Uterus (tissue), 4 donors: ENCODE results near the gene PCTP. TPM values are rescaled to one million over a fixed set of nuclear protein-coding genes. Genes with fewer than 3 reads are reported as not detected.
A peak's percentile ranks its signal among the peaks of the same experiment; 100 is the strongest.

ENCODE experiments used
- DNase-seq, 2 donors: peaks; one replicate each; pipeline ENCODE4 v3.0.0-alpha.2; 2019 to 2020
- H3K27ac ChIP-seq, 2 donors: fragments of 200-600 bp; sonication (generic); 1 replicate in 1 of 2; 2 replicates in 1 of 2; pipeline ENCODE4 v1.5.1; 2016 to 2018
- H3K27me3 ChIP-seq, 2 donors: fragments of 200-600 bp; sonication (generic); one replicate each; pipeline ENCODE4 v1.5.1; 2018 to 2019; ENCODE audit warnings: control low read depth in 1 of 2
- H3K36me3 ChIP-seq, 2 donors: fragments of 200-600 bp; sonication (generic); one replicate each; pipeline ENCODE4 v1.5.1; 2019; ENCODE audit warnings: control low read depth in 1 of 2
- H3K4me1 ChIP-seq, 2 donors: fragments of 200-600 bp; sonication (generic); one replicate each; pipeline ENCODE4 v1.5.1; 2018 to 2019; ENCODE audit warnings: control low read depth in 1 of 2
- H3K4me3 ChIP-seq, 2 donors: fragments of 200-600 bp; sonication (generic); 1 replicate in 1 of 2; 2 replicates in 1 of 2; pipeline ENCODE4 v1.5.1; 2018 to 2019; ENCODE audit warnings: mild to moderate bottlenecking in 1 of 2
- H3K9me3 ChIP-seq, 2 donors: fragments of 200-600 bp; sonication (generic); one replicate each; pipeline ENCODE4 v1.5.1; 2019; ENCODE audit warnings: control low read depth in 1 of 2
- POLR2A ChIP-seq, 2 donors: fragments of 450-650 bp; IDR thresholded peaks; one replicate each; pipeline ENCODE4 v1.6.1; 2016; ENCODE audit warnings: antibody characterized with exemption in 2 of 2, mild to moderate bottlenecking in 1 of 2, moderate library complexity in 1 of 2
- intact Hi-C: fragments of 100-400 bp; cut with DNase I; formaldehyde crosslinking; loops from one replicate; pipeline ENCODE4 v1.15.1; 2023; ENCODE audit warnings: low total_unique reads
- total RNA-seq, 4 donors: library from RNA; depleted of rRNA in 3 of 4; stranded (reverse); fragments of >200 nt in 3 of 4; gene quantifications; one replicate each; pipeline versions ENCODE4 v1.1.0 to v1.2.4, GENCODE V29; 2014 to 2023
- TF ChIP-seq, protein P1 (sequence below), 4 experiments: fragments of 200-600 bp in 2 of 4; fragments of 450-650 bp in 2 of 4; sonication (generic) in 2 of 4; IDR thresholded peaks; one replicate each; pipeline ENCODE4 v1.5.1; 2016 to 2019; ENCODE audit warnings: antibody characterized with exemption in 4 of 4, mild to moderate bottlenecking in 2 of 4, moderate library complexity in 1 of 4
- donor health status: DM: yes; HTN: yes; CAD: no.

Gene PCTP
- total RNA-seq, 4 donors from 2014 or later: 1.8 to 18.8 (median 10.9) TPM

- no peak for TF ChIP-seq POLR2A (IDR thresholded peaks at IDR 0.05)
- TF ChIP-seq, protein P1, sequence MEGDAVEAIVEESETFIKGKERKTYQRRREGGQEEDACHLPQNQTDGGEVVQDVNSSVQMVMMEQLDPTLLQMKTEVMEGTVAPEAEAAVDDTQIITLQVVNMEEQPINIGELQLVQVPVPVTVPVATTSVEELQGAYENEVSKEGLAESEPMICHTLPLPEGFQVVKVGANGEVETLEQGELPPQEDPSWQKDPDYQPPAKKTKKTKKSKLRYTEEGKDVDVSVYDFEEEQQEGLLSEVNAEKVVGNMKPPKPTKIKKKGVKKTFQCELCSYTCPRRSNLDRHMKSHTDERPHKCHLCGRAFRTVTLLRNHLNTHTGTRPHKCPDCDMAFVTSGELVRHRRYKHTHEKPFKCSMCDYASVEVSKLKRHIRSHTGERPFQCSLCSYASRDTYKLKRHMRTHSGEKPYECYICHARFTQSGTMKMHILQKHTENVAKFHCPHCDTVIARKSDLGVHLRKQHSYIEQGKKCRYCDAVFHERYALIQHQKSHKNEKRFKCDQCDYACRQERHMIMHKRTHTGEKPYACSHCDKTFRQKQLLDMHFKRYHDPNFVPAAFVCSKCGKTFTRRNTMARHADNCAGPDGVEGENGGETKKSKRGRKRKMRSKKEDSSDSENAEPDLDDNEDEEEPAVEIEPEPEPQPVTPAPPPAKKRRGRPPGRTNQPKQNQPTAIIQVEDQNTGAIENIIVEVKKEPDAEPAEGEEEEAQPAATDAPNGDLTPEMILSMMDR (IDR thresholded peaks at IDR 0.05): no peak
- H3K4me1 ChIP-seq: no peaks in the 10 kb centered on the region
- no peaks in the 10 kb centered on the region for H3K36me3 ChIP-seq
- H3K4me3 ChIP-seq: no peak overlapping the region
- H3K9me3 ChIP-seq: no peaks in the 10 kb centered on the region
- no peak overlapping the region for H3K27ac ChIP-seq
- no peak for DNase-seq
- intact Hi-C loops: no loop called here
- H3K27me3 ChIP-seq: no peaks in the 10 kb centered on the region
Measured at GRCh38 chr17:55763856-55764255, 13.0 kb downstream of the PCTP start.

GRCh38 chr17:55764610-55765009 is 13.8 kb downstream of the PCTP start:
- Histone ChIP-seq H3K9me3 (no peaks in the 10 kb centered on the region), H3K36me3 (no peaks in the 10 kb centered on the region), H3K4me1 (no peaks in the 10 kb centered on the region), H3K4me3 (no peak overlapping the region), H3K27me3 (no peaks in the 10 kb centered on the region), H3K27ac (peak overlapping the region in 1 of 2 donors; percentile 4)
- TF ChIP-seq POLR2A (IDR thresholded peaks at IDR 0.05): no peak
- DNase-seq: no peak
- intact Hi-C loops: no loop called here

GRCh38 chr17:55765472-55765871 is 14.6 kb downstream of the PCTP start:
- H3K27me3 ChIP-seq: no peaks in the 10 kb centered on the region
- DNase-seq: no peak
- intact Hi-C loops: no loop called here
- TF ChIP-seq POLR2A (IDR thresholded peaks at IDR 0.05): no peak
- TF ChIP-seq, protein P1 (IDR thresholded peaks at IDR 0.05): no peak
- H3K27ac ChIP-seq: no peak overlapping the region
- no peaks in the 10 kb centered on the region for H3K4me1 ChIP-seq
- no peak overlapping the region for H3K4me3 ChIP-seq
- no peaks in the 10 kb centered on the region for H3K36me3 ChIP-seq
- no peaks in the 10 kb centered on the region for H3K9me3 ChIP-seq

GRCh38 chr17:55768936-55769624 is 18.2 kb downstream of the PCTP start:
- H3K4me3 ChIP-seq: no peak overlapping the region
- H3K4me1 ChIP-seq: no peaks in the 10 kb centered on the region
- no peaks in the 10 kb centered on the region for H3K36me3 ChIP-seq
- H3K9me3 ChIP-seq: no peaks in the 10 kb centered on the region
- H3K27ac ChIP-seq: no peak overlapping the region
- no peak for DNase-seq
- intact Hi-C loops: no loop called here
- H3K27me3 ChIP-seq: no peaks in the 10 kb centered on the region
- TF ChIP-seq, protein P1 (IDR thresholded peaks at IDR 0.05): no peak
- no peak for TF ChIP-seq POLR2A (IDR thresholded peaks at IDR 0.05)

DNA sequence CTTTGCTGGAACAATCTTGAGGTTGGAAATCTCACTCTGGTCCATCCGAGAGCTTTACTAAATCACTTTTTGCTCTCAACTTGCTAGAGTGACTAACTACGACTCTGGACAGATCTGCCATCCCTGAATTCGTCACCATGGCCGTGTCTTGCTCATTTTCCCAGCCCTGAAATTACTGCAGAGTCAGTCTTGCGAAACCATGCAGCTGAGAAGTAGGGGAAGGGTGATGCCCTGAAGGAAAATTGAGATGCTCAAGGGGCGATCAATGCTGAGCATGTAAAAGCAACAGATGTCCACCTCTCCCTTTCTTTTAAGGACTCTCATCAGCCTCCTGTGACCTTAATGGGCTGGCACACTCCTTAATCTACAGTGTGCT is 18.8 kb downstream of the PCTP start:
- Histone ChIP-seq H3K4me1 (no peaks in the 10 kb centered on the region), H3K27me3 (no peaks in the 10 kb centered on the region), H3K4me3 (no peak overlapping the region), H3K9me3 (no peaks in the 10 kb centered on the region), H3K27ac (no peak overlapping the region), H3K36me3 (no peaks in the 10 kb centered on the region)
- DNase-seq: no peak
- no peak for TF ChIP-seq POLR2A (IDR thresholded peaks at IDR 0.05)
- TF ChIP-seq, protein P1 (IDR thresholded peaks at IDR 0.05): no peak
- intact Hi-C loops: no loop called here
